Panc1 (cell line): ENCODE measurements around the gene ALG14. TPM values are rescaled to one million over a fixed set of nuclear protein-coding genes. Genes with fewer than 3 reads are reported as not detected.

Experiments
- ATAC-seq: fragments of 200-7000 bp; cut with Tn5 transposase; 2 replicates; pipeline ENCODE4 v1.9.1; 2020; ENCODE audit warnings: mild to moderate bottlenecking, moderate library complexity
- BruUV-seq: library from RNA; stranded (reverse); fragments of 400-500 nt; replicated peaks from 2 replicates; lab custom pipeline; 2021; lab: Mats Ljungman, UMichigan
- CTCF ChIA-PET: fragments of 300-600 bp; sonication (Branson Sonifier 250); formaldehyde crosslinking; loops from one replicate; lab custom pipeline; 2022; ENCODE audit warnings: antibody characterized with exemption; lab: Charles Lee
- POLR2A ChIA-PET: fragments of 300-600 bp; sonication (Branson Sonifier 250); formaldehyde crosslinking; loops from one replicate; lab custom pipeline; 2022; ENCODE audit warnings: antibody characterized with exemption; lab: Charles Lee
- DNase-seq: peaks from one replicate; pipeline ENCODE4 v3.0.0-alpha.2; 2010; ENCODE audit warnings: low read depth, low spot score
- H3K27ac ChIP-seq: 2 replicates; pipeline ENCODE4 v1.5.1; 2011; ENCODE audit warnings: mild to moderate bottlenecking, low read length, inconsistent platforms
- H3K27me3 ChIP-seq: fragments of 200-500 bp; sonication (Bioruptor generic); 2 replicates; pipeline ENCODE4 v1.6.0; 2014; ENCODE audit warnings: low read length, inconsistent platforms; ENCODE audit not compliant: control insufficient read depth, insufficient read depth
- H3K36me3 ChIP-seq: fragments of 200-500 bp; sonication (Bioruptor generic); 2 replicates; pipeline ENCODE4 v1.5.1; 2014; ENCODE audit warnings: inconsistent platforms, mild to moderate bottlenecking, low read length, moderate library complexity; ENCODE audit not compliant: control insufficient read depth, insufficient read depth
- H3K4me1 ChIP-seq: 2 replicates; pipeline ENCODE4 v1.5.1; 2011; ENCODE audit warnings: inconsistent platforms, mild to moderate bottlenecking, low read length, moderate library complexity; ENCODE audit not compliant: control insufficient read depth, insufficient read depth
- H3K4me3 ChIP-seq, 2 experiments: 2 replicates each; pipeline ENCODE4 v1.5.1; 2011 to 2012; ENCODE audit warnings: low read depth in 2 of 2, low read length in 2 of 2, mild to moderate bottlenecking in 2 of 2, inconsistent platforms in 1 of 2, moderate library complexity in 1 of 2
- H3K9me3 ChIP-seq: fragments of 200-500 bp; sonication (Bioruptor generic); 2 replicates; pipeline ENCODE4 v1.5.1; 2014; ENCODE audit warnings: low read depth, mild to moderate bottlenecking, inconsistent platforms, low read length, moderate library complexity; ENCODE audit not compliant: control insufficient read depth, insufficient read depth
- CTCF ChIP-seq: fragments of 450-650 bp; IDR thresholded peaks from 2 replicates; pipeline ENCODE4 v1.5.1; 2017; ENCODE audit warnings: mild to moderate bottlenecking
- POLR2AphosphoS5 ChIP-seq: IDR thresholded peaks from 2 replicates; pipeline ENCODE4 v1.6.1; 2012; ENCODE audit warnings: mild to moderate bottlenecking, low read depth, low read length, moderate library complexity
- REST ChIP-seq, 2 experiments: IDR thresholded peaks; 2 replicates each; pipeline ENCODE4 v1.6.1; 2011 to 2012; ENCODE audit warnings: low read depth in 2 of 2, control low read depth in 1 of 2, low read length in 1 of 2, mild to moderate bottlenecking in 1 of 2, moderate library complexity in 1 of 2; ENCODE audit not compliant: insufficient read depth in 1 of 2
- SIN3A ChIP-seq: IDR thresholded peaks from 2 replicates; pipeline ENCODE4 v1.6.1; 2012; ENCODE audit warnings: low read depth, mild to moderate bottlenecking, low read length, moderate library complexity, borderline replicate concordance; ENCODE audit not compliant: insufficient read depth
- TCF7L2 ChIP-seq: IDR thresholded peaks from 2 replicates; pipeline ENCODE4 v1.6.1; 2011; ENCODE audit warnings: mild to moderate bottlenecking, low read depth, low read length, inconsistent platforms
- in situ Hi-C: cut with HindIII; loops from 2 replicates; pipeline ENCODE4 v1.10.0; 2016; ENCODE audit warnings: low sequenced_read_pairs, low pct_unique_long_range_greater_than_20kb
- intact Hi-C: fragments of 100-400 bp; cut with micrococcal nuclease; formaldehyde crosslinking; loops from one replicate; pipeline ENCODE4 v1.10.0; 2022; ENCODE audit not compliant: unreplicated experiment
- total RNA-seq: library from RNA; stranded (reverse); gene quantifications from one replicate; pipeline ENCODE4 v1.2.1, GENCODE V29; 2021; ENCODE audit not compliant: unreplicated experiment

The ALG14 gene
- total RNA-seq, 1 experiment from 2014 or later, result 4.1 TPM

GRCh38 chr1:94993931-94994645 is 78.7 kb downstream of the ALG14 start:
- DNase-seq, result no peak
- in situ Hi-C loops, result no loop called here
- POLR2A ChIA-PET, result no interaction called here

More at GRCh38 chr1:94993931-94994645, 78.7 kb downstream of the ALG14 start:
- Histone ChIP-seq H3K4me1 (peaks cover 2% of the 10 kb centered on the region; the same call in 1 of the 2 replicates), H3K27ac (no peak overlapping the region), H3K36me3 (no peaks in the 10 kb centered on the region), H3K4me3 (no peak overlapping the region), H3K27me3 (no peaks in the 10 kb centered on the region), H3K9me3 (no peaks in the 10 kb centered on the region)
- ATAC-seq, result no peak
- CTCF ChIA-PET, result no interaction called here
- BruUV-seq, result no TSS peak
- intact Hi-C loops, result no loop called here
- TF ChIP-seq SIN3A (no peak), CTCF (no peak), POLR2AphosphoS5 (no peak), TCF7L2 (no peak), REST (IDR thresholded peaks at IDR 0.05; ENCODE audit: insufficient read depth in 1 of 2, low read depth in 2 of 2, low read length in 1 of 2) (no peak)
